ENCODE results near the gene GHRHR. TPM values are rescaled to one million over a fixed set of nuclear protein-coding genes. Genes with fewer than 3 reads are reported as not detected.

Gene GHRHR
- total RNA-seq, 6 donors from 2014 or later: 0.67 to 3.1 (median 1.1) TPM; not detected in 2

- H3K27me3 ChIP-seq: no peaks in the 10 kb centered on the region
- ATAC-seq (ENCODE audit: low FRiP score in 2 of 2) (no peak), DNase-seq (peak in 1 of 2 donors; percentile 52)
- H3K9me3 ChIP-seq: no peaks in the 10 kb centered on the region
- 74 to 87% methylated on average over 15 to 21 of the region's 26 CpGs for WGBS, 2 donors
- peaks cover 14 to 32% (median 19%) of the 10 kb centered on the region in 4 donors for H3K4me1 ChIP-seq
- TF ChIP-seq POLR2A (IDR thresholded peaks at IDR 0.05): no peak
- TF ChIP-seq CTCF (IDR thresholded peaks at IDR 0.05): no peak
- TF ChIP-seq EP300 (IDR thresholded peaks at IDR 0.05): no peak
- no peak for TF ChIP-seq POLR2AphosphoS5 (IDR thresholded peaks at IDR 0.05)
- H3K27ac ChIP-seq: peak overlapping the region in 2 of 4 donors; percentile 65 to 68
- H3K36me3 ChIP-seq: peaks cover 0 to 2% (median under 1%) of the 10 kb centered on the region in 4 donors
- H3K4me3 ChIP-seq: no peak overlapping the region
Observed at GRCh38 chr7:30933124-30933974, 30.4 kb upstream of the GHRHR start.

- DNase-seq: peak in 1 of 2 donors; percentile 15
Observed at GRCh38 chr7:30934225-30934624, 29.5 kb upstream of the GHRHR start.

GRCh38 chr7:30934732-30935568 is 28.8 kb upstream of the GHRHR start:
- peak overlapping the region; percentile 22 to 68 (median 56) for H3K27ac ChIP-seq
- H3K4me3 ChIP-seq: no peak overlapping the region
- no peaks in the 10 kb centered on the region for H3K9me3 ChIP-seq
- ATAC-seq (ENCODE audit: low FRiP score in 2 of 2) (no peak), DNase-seq (no peak)
- H3K27me3 ChIP-seq: no peaks in the 10 kb centered on the region
- H3K36me3 ChIP-seq: no peaks in the 10 kb centered on the region
- WGBS, 2 donors: 68 to 77% methylated on average over 6 of the region's 6 CpGs
- peaks cover 14 to 33% (median 25%) of the 10 kb centered on the region in 4 donors for H3K4me1 ChIP-seq
- TF ChIP-seq POLR2AphosphoS5 (IDR thresholded peaks at IDR 0.05) (peak in 1 of 2 donors; percentile 88), EP300 (IDR thresholded peaks at IDR 0.05) (peak in 2 of 4 donors; percentile 96 to 98), POLR2A (IDR thresholded peaks at IDR 0.05) (no peak), CTCF (IDR thresholded peaks at IDR 0.05) (no peak)

More at GRCh38 chr7:30934225-30934624, 29.5 kb upstream of the GHRHR start:
- 88 to 91% methylated on average over 5 of the region's 5 CpGs for WGBS, 2 donors
- Histone ChIP-seq H3K27ac (peak overlapping the region in 3 of 4 donors; percentile 22 to 68 (median 65)), H3K4me1 (peaks cover 14 to 37% (median 25%) of the 10 kb centered on the region in 4 donors), H3K9me3 (no peaks in the 10 kb centered on the region), H3K36me3 (peaks cover 0 to 2% (median 0%) of the 10 kb centered on the region in 4 donors), H3K4me3 (no peak overlapping the region), H3K27me3 (no peaks in the 10 kb centered on the region)
- TF ChIP-seq EP300 (IDR thresholded peaks at IDR 0.05) (no peak), CTCF (IDR thresholded peaks at IDR 0.05) (no peak), POLR2A (IDR thresholded peaks at IDR 0.05) (no peak), POLR2AphosphoS5 (IDR thresholded peaks at IDR 0.05) (no peak)
- no peak for ATAC-seq (ENCODE audit: low FRiP score in 2 of 2)

- Histone ChIP-seq H3K27ac (peak overlapping the region in 2 of 4 donors; percentile 47 to 65), H3K36me3 (no peaks in the 10 kb centered on the region), H3K4me3 (no peak overlapping the region), H3K27me3 (no peaks in the 10 kb centered on the region), H3K9me3 (no peaks in the 10 kb centered on the region), H3K4me1 (peaks cover 14 to 32% (median 25%) of the 10 kb centered on the region in 4 donors)
- 81 to 98% methylated on average over 3 of the region's 3 CpGs for WGBS, 2 donors
- DNase-seq (peak in 1 of 2 donors; percentile 22), ATAC-seq (ENCODE audit: low FRiP score in 2 of 2) (no peak)
- no peak for TF ChIP-seq POLR2AphosphoS5 (IDR thresholded peaks at IDR 0.05)
- TF ChIP-seq EP300 (IDR thresholded peaks at IDR 0.05): no peak
- TF ChIP-seq POLR2A (IDR thresholded peaks at IDR 0.05): no peak
- no peak for TF ChIP-seq CTCF (IDR thresholded peaks at IDR 0.05)
Observed at GRCh38 chr7:30935569-30935877, 28.2 kb upstream of the GHRHR start.
